SK-MEL-5 (cell line): ENCODE results near the gene LIFR. TPM values are rescaled to one million over a fixed set of nuclear protein-coding genes. Genes with fewer than 3 reads are reported as not detected.

Source experiments
- DNase-seq: peaks from one replicate; pipeline ENCODE4 v3.0.0-alpha.2; 2016; ENCODE audit warnings: low read depth, low spot score
- in situ Hi-C: cut with HindIII; loops from 2 replicates; pipeline ENCODE4 v1.10.0; 2016; ENCODE audit warnings: low sequenced_read_pairs, high pct_unique_total_duplicates, low pct_unique_long_range_greater_than_20kb
- total RNA-seq: library from RNA; depleted of rRNA; stranded (reverse); fragments of >200 nt; shearing (Covaris generic); gene quantifications from 2 replicates; pipeline ENCODE4 v1.2.3, GENCODE V29; 2014

Gene LIFR
- total RNA-seq, 1 experiment from 2014 or later, result 7.5 TPM

GRCh38 chr5:38500573-38501260, 55.7 kb downstream of the LIFR start:
- DNase-seq, result no peak
- in situ Hi-C loops, result no loop called here

GRCh38 chr5:38497946-38498345, 58.5 kb downstream of the LIFR start:
- in situ Hi-C loops, result no loop called here
- peak; percentile 69 for DNase-seq

GRCh38 chr5:38494763-38495162, 61.7 kb downstream of the LIFR start:
- in situ Hi-C loops, result no loop called here

GRCh38 chr5:38494175-38494574, 62.3 kb downstream of the LIFR start:
- DNase-seq, result no peak
- in situ Hi-C loops, result no loop called here

More at GRCh38 chr5:38494763-38495162, 61.7 kb downstream of the LIFR start:
- no peak for DNase-seq

- in situ Hi-C loops, result no loop called here
- no peak for DNase-seq
These were observed 72.5 kb downstream of the LIFR start for GRCh38 chr5:38483805-38484398.

GRCh38 chr5:38479315-38479904, 77.0 kb downstream of the LIFR start:
- DNase-seq, result no peak
- in situ Hi-C loops, result no loop called here

- in situ Hi-C loops, result no loop called here
These were observed 77.6 kb downstream of the LIFR start for GRCh38 chr5:38478878-38479277.

GRCh38 chr5:38478166-38478565, 78.3 kb downstream of the LIFR start:
- in situ Hi-C loops, result no loop called here
- peak; percentile 85 for DNase-seq

More at GRCh38 chr5:38478878-38479277, 77.6 kb downstream of the LIFR start:
- DNase-seq, result no peak

- in situ Hi-C loops, result no loop called here
- no peak for DNase-seq
These were observed 83.4 kb downstream of the LIFR start for GRCh38 chr5:38473008-38473407.

- in situ Hi-C loops, result no loop called here
- no peak for DNase-seq
These were observed 83.9 kb downstream of the LIFR start for GRCh38 chr5:38472541-38472940.

- no peak for DNase-seq
- in situ Hi-C loops, result no loop called here
These were observed 84.7 kb downstream of the LIFR start for GRCh38 chr5:38471709-38472108.

- in situ Hi-C loops, result no loop called here
- DNase-seq, result no peak
These were observed 86.7 kb downstream of the LIFR start for GRCh38 chr5:38469707-38470267.

GRCh38 chr5:38468978-38469706, 87.3 kb downstream of the LIFR start:
- in situ Hi-C loops, result no loop called here
- DNase-seq, result no peak

GRCh38 chr5:38468202-38468673, 88.2 kb downstream of the LIFR start:
- DNase-seq, result no peak
- in situ Hi-C loops, result no loop called here

- in situ Hi-C loops, result no loop called here
- DNase-seq, result no peak
These were observed 88.9 kb downstream of the LIFR start for GRCh38 chr5:38467353-38468040.

- DNase-seq, result no peak
- in situ Hi-C loops, result no loop called here
These were observed 89.8 kb downstream of the LIFR start for GRCh38 chr5:38466424-38467189.
